ENCODE data around the gene RCOR1.
A peak's percentile ranks its signal among the peaks of the same experiment; 100 is the strongest.
"Not testable (repeated sequence)": the region's sequence is repeated elsewhere in the genome, so short reads cannot be mapped to it uniquely, and the experiment has no call there.

Gene RCOR1

GRCh38 chr14:102591944-102592762 is at the start of gene RCOR1:
Gene RCOR1 (plus strand): TSS chr14:102592649. CDS start chr14:102592887, 238 bp downstream.
- peak; percentile 99 for DNase-seq (ENCODE audit: low read depth)
- H3K4me3 ChIP-seq (ENCODE audit: low read length): peak within 1 kb of the TSS; percentile 80
- TF ChIP-seq, protein P1, sequence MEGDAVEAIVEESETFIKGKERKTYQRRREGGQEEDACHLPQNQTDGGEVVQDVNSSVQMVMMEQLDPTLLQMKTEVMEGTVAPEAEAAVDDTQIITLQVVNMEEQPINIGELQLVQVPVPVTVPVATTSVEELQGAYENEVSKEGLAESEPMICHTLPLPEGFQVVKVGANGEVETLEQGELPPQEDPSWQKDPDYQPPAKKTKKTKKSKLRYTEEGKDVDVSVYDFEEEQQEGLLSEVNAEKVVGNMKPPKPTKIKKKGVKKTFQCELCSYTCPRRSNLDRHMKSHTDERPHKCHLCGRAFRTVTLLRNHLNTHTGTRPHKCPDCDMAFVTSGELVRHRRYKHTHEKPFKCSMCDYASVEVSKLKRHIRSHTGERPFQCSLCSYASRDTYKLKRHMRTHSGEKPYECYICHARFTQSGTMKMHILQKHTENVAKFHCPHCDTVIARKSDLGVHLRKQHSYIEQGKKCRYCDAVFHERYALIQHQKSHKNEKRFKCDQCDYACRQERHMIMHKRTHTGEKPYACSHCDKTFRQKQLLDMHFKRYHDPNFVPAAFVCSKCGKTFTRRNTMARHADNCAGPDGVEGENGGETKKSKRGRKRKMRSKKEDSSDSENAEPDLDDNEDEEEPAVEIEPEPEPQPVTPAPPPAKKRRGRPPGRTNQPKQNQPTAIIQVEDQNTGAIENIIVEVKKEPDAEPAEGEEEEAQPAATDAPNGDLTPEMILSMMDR (conservative IDR thresholded peaks at IDR 0.05; ENCODE audit: low read length): no peak

DNA sequence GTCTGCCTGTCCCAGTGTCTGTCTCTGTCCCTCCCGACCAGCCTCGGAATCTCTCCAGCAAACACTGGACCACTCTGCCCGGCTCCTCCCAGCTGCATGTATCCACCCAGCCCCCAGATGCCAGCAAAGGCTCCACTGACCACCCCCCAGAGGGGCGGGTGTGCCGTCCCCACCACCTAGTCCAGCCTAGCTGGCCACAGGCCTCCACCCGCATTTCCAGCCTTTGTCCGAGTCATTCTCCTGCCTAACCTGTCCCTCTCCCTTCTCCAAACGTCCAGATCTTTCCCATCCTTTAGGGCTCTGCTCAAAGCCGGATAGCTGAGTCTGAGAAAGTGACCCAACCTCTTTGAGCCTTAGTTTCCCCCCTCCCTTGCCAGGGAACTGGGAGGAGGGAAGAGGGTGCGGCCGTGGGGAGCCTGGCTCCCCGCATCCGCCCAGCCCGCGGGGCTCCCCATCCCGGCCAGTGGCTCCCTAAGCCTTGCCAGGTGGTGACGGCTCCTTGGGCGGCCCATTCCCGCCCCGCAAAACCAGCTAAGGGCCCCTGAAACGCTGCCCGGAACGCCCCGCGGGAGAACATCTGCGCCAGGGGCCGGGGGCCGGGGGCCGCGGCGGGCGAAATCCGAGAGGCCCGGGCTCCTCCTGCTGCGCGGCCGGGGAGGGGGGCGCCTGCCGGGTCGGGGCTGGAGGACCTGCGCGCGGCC is 48.3 kb upstream of the RCOR1 start:
- TF ChIP-seq, protein P1 (conservative IDR thresholded peaks at IDR 0.05; ENCODE audit: low read length): no peak
- H3K4me3 ChIP-seq (ENCODE audit: low read length): no peak overlapping the region
- DNase-seq (ENCODE audit: low read depth): no peak

DNA sequence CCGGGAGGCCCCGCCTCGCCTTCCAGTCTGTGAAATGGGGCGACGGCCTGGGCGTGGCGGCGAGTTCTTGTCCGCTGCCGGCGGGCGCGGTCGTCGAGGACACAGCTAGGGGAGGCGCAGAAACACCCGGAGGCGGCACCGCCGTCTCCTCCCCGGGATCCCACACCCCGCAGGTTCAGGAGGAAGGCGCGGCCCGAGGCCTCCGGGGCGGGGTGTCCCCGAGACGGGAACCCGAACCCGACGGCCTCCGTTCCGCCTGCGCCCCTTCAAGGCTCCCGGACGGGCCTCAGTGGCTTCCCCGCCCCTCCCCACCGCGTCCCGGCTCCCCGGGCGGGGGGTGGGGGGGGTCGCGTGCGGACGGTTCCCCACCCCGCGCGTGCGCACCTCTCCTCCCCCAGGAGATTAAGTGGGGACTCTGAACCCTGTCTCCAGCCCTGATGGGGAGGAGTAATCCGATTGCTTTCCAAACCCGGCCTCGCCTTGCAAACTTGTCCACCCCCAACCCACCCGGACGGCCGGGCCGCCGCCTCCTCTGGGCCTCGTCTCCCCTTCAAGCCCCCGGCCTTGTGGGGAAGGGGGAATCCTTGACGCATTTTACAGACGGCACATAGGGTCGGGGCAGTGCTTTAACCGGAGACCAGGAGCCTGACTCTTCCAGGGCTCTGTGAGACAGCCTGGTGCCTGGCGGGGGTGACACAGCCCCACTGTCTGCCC is 47.5 kb upstream of the RCOR1 start:
- no peak overlapping the region for H3K4me3 ChIP-seq (ENCODE audit: low read length)
- no peak for DNase-seq (ENCODE audit: low read depth)
- TF ChIP-seq, protein P1 (conservative IDR thresholded peaks at IDR 0.05; ENCODE audit: low read length): no peak

DNA sequence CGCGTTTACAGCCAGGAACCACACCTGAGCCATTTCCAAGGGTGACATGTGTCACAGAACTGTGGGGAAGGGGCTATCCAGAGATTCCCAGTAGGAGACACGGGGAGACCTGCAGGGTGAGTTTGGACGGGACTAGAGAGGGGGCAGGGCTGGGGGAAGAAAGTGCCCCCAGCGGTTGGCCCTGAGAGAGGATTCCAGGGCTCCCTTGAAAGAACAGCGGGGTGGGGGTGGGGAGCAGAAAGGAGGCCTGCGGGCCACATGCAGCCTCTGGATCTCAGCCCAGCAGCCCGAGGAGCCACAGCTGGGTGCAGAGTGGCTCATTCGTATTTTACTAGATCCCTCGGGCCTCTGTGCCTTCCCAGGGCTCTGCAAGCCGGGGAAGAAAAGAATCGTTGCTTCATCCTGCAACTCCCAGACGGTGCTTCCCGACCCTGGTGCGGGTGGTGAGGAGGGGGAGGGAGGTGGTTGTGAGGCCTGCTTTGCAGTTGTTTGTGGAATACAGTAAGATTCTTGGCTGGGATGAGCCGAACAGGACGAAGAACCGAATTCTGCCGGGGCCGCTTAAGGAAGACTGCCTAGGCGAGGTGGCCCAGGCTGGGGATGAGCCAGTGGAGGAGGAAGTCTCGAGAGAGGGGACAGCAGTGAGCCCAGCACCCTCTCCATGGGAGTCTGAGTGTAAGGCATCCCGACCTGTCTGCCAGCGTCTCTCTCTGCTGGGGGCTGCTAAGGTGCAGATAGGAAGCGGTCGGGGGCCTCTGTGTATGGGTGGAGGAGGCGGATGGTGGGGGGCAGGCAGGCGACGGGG is 46.8 kb upstream of the RCOR1 start:
- peak overlapping the region; percentile 9; the same call in 1 of the 2 replicates for H3K4me3 ChIP-seq (ENCODE audit: low read length)
- TF ChIP-seq, protein P1 (conservative IDR thresholded peaks at IDR 0.05; ENCODE audit: low read length): peak; percentile 21
- peak; percentile 74 for DNase-seq (ENCODE audit: low read depth)

- DNase-seq (ENCODE audit: low read depth): no peak
- no peak overlapping the region for H3K4me3 ChIP-seq (ENCODE audit: low read length)
- TF ChIP-seq, protein P1 (conservative IDR thresholded peaks at IDR 0.05; ENCODE audit: low read length): no peak
Observed at GRCh38 chr14:102548616-102549240, 43.7 kb upstream of the RCOR1 start.

DNA sequence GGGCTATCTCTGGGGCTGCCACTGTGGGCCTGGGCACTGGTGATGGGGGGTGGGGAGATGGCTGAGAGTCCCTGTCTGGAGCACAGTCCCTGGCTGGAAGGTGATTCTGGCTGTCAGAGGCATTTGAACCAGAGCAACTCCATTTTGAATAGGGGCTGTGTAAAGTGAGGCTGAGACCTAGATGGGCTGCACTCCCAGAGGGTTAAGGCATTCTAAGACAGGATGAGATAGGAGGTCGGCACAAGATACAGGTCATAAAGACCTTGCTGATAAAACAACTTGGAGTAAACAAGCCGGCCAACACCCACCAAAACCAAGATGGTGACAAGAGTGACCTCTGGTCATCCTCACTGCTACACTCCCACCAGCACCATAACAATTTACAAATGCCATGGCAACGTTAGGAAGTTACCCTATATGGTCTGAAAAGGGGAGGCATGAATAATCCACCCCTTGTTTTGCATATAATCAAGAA is 41.5 kb upstream of the RCOR1 start:
- H3K4me3 ChIP-seq (ENCODE audit: low read length); DNase-seq (ENCODE audit: low read depth): not testable (repeated sequence)
